NCI-H1694 treated with DMSO at 0.1 percent for 48 hours (cell line): Measurements from ENCODE around the gene FIGNL2.

Source experiments
- DNase-seq: peaks from one replicate; lab custom pipeline; 2025; lab: John Stamatoyannopoulos, UW

FIGNL2 gene

GRCh38 chr12:51773145-51773869, 75.2 kb downstream of the FIGNL2 start:
- no peak for DNase-seq

DNA sequence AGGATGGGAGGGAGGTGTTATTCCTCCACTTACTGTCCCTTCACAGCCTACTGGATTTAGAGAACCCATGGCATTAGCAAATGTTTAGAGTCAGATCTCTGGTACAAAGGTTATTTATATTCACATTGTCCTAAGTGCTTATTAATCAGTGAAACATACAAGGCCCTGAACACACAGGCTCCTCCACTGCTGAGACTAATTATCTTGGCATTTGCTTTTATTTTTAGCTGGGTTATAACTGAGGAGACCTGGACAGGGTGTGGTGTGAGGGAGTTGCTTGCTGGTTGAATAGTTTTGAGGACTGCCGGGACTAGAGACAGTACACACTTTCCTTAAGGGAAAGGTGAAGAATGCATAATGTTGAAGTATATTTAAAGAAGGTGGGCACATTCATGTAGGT, 77.5 kb downstream of the FIGNL2 start:
- no peak for DNase-seq
